ENCODE results near the gene ST8SIA5. TPM values are rescaled to one million over a fixed set of nuclear protein-coding genes. Genes with fewer than 3 reads are reported as not detected.
A peak's percentile ranks its signal among the peaks of the same experiment; 100 is the strongest.
"Not testable (repeated sequence)": the region's sequence is repeated elsewhere in the genome, so short reads cannot be mapped to it uniquely, and the experiment has no call there.

ST8SIA5 gene, protein sequence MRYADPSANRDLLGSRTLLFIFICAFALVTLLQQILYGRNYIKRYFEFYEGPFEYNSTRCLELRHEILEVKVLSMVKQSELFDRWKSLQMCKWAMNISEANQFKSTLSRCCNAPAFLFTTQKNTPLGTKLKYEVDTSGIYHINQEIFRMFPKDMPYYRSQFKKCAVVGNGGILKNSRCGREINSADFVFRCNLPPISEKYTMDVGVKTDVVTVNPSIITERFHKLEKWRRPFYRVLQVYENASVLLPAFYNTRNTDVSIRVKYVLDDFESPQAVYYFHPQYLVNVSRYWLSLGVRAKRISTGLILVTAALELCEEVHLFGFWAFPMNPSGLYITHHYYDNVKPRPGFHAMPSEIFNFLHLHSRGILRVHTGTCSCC
- total RNA-seq, result under 1 TPM in 1 of 2 donors, not detected in 1; 0.14 TPM

DNA sequence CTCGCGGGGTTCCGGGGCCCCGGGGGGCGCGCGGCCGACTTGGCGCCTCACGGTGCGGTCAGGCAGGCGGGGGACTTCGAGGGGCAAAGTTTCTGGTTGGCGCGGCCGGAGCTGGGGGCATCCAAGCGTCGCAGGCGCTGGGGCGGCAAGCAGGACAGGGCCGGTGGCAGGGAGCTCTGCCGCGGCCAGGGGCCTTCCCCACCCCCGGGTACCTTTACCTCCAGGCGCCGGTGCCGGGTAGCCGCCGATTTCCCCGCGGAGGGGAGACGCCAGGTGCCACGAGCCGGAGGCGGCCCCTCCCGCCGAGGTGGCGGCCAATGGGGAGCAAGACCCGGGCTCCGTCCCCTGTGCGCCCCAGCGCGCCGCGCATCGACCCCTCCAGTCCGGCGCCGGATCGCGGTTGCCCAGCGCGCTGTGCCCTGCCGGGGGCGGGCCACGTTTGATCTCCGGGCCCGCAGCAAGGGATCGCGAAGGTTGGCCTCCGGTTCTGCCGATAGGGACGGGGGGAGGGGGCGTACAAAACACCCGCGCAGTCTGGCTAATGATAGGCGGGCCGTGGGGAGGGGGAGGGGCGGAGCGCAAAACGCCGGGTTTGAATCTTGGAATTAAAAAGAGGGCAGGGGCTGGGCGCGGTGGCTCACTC, at the start of gene ST8SIA5:
ST8SIA5 (minus strand) TSS at position 495 of the 643 bp plus-strand sequence. CDS start 545 bp downstream, outside the sequence.
- TF ChIP-seq, protein P1, sequence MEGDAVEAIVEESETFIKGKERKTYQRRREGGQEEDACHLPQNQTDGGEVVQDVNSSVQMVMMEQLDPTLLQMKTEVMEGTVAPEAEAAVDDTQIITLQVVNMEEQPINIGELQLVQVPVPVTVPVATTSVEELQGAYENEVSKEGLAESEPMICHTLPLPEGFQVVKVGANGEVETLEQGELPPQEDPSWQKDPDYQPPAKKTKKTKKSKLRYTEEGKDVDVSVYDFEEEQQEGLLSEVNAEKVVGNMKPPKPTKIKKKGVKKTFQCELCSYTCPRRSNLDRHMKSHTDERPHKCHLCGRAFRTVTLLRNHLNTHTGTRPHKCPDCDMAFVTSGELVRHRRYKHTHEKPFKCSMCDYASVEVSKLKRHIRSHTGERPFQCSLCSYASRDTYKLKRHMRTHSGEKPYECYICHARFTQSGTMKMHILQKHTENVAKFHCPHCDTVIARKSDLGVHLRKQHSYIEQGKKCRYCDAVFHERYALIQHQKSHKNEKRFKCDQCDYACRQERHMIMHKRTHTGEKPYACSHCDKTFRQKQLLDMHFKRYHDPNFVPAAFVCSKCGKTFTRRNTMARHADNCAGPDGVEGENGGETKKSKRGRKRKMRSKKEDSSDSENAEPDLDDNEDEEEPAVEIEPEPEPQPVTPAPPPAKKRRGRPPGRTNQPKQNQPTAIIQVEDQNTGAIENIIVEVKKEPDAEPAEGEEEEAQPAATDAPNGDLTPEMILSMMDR (IDR thresholded peaks at IDR 0.05), result no peak
- H3K9me3 ChIP-seq, result no peaks in the 10 kb centered on the region
- peaks cover 10 to 27% of the 10 kb centered on the region in 2 donors for H3K4me1 ChIP-seq (ENCODE audit: control insufficient read depth in 1 of 2, low read depth in 2 of 2)
- H3K4me3 ChIP-seq, result peak within 1 kb of the TSS; percentile 62
- DNase-seq (ENCODE audit: low spot score), result no peak
- ATAC-seq (ENCODE audit: insufficient number of reproducible peaks, low FRiP score, low read depth), result no peak
- no peak within 1 kb of the TSS for H3K27ac ChIP-seq
- H3K36me3 ChIP-seq, result no peaks in the 10 kb centered on the region
- H3K27me3 ChIP-seq (replicated peaks; ENCODE audit: insufficient read depth), result no peaks in the 10 kb centered on the region

DNA sequence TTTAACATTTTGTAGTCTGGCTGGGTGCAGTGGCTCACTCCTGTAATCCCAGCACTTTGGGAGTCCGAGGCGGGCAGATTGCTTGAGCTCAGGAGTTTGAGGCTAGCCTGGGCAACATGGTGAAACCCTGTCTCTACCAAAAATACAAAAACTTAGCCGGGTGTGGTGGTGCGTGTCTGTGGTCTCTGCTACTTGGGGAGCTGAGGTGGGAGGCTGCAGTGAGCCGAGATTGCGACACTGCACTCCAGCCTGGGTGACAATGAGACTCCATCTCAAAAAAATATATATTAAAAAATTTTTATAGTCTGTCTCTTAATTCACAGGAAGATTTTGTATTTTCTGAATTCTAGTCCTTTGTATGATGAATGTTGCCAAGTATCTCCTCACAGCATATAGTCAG, 39.1 kb upstream of the ST8SIA5 start:
- H3K4me1 ChIP-seq (ENCODE audit: control insufficient read depth in 1 of 2, low read depth in 2 of 2); H3K27me3 ChIP-seq (replicated peaks; ENCODE audit: insufficient read depth); H3K9me3 ChIP-seq; H3K27ac ChIP-seq; H3K36me3 ChIP-seq; H3K4me3 ChIP-seq; ATAC-seq (ENCODE audit: insufficient number of reproducible peaks, low FRiP score, low read depth); DNase-seq (ENCODE audit: low spot score): not testable (repeated sequence)

DNA sequence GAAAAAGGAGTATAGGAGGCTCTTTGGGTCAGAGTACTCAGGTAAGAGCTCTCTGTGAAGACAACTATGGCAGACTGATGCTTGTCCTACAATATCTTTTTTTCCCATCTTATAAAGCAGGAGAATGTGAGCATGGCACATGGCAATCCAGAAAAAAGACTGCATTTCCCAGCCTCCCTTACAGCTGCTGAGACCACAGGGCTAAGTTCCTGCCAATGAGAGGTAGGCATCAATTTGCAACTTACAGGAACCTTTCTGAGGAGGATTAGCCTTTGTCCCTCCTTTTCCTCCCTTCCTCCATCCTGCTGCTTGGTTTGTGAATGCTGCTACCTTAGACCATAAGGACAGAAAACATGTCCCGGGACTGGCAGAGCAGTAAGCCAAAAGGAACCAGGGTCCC, 37.8 kb upstream of the ST8SIA5 start:
- H3K9me3 ChIP-seq, result no peaks in the 10 kb centered on the region
- H3K4me1 ChIP-seq (ENCODE audit: control insufficient read depth in 1 of 2, low read depth in 2 of 2), result no peaks in the 10 kb centered on the region
- H3K4me3 ChIP-seq, result no peak overlapping the region
- ATAC-seq (ENCODE audit: insufficient number of reproducible peaks, low FRiP score, low read depth), result no peak
- H3K27ac ChIP-seq, result no peak overlapping the region
- H3K36me3 ChIP-seq, result no peaks in the 10 kb centered on the region
- DNase-seq (ENCODE audit: low spot score), result no peak
- no peaks in the 10 kb centered on the region for H3K27me3 ChIP-seq (replicated peaks; ENCODE audit: insufficient read depth)
- TF ChIP-seq, protein P1 (IDR thresholded peaks at IDR 0.05), result no peak

DNA sequence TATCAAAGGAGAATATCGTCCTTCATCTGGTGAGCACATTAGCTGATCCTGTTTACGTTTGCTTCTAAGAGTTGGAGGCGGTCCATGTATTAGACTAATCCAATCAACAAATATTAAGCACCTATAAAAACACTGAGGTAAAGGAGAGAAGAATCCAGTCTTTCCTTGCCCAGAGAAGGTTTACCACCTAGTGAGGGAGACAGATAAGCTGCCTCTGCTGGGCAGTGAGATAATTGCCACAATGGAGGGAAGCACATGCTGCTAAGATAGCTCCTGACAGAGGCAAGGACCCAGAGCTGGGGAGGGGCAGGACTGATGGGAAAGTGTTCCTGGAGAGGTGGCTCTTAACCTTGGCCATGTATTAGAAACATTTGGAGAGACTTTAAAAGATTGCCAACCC, 36.7 kb upstream of the ST8SIA5 start:
- H3K27ac ChIP-seq, result no peak overlapping the region
- H3K4me3 ChIP-seq, result no peak overlapping the region
- no peaks in the 10 kb centered on the region for H3K36me3 ChIP-seq
- no peaks in the 10 kb centered on the region for H3K27me3 ChIP-seq (replicated peaks; ENCODE audit: insufficient read depth)
- DNase-seq (ENCODE audit: low spot score), result no peak
- no peaks in the 10 kb centered on the region for H3K9me3 ChIP-seq
- H3K4me1 ChIP-seq (ENCODE audit: control insufficient read depth in 1 of 2, low read depth in 2 of 2), result no peaks in the 10 kb centered on the region
- TF ChIP-seq, protein P1 (IDR thresholded peaks at IDR 0.05), result no peak
- no peak for ATAC-seq (ENCODE audit: insufficient number of reproducible peaks, low FRiP score, low read depth)

DNA sequence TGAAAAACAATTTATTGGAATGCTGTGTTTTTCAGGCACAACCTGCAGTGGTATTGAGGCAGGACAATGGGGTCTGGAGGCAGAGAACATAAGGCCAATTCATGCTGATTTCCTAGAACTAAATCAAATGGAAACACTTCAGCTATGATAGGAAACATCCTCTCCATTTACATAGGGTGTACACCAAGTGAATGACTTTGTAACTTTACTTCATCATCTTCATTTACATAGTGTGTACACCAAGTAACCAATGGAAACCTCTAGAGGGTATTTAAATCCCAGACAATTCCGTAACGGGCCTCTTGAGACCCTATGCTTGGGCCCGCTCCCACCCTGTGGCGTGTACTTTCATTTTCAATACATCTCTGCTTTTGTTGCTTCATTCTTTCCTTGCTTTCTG, 32.2 kb upstream of the ST8SIA5 start:
- Histone ChIP-seq H3K27me3 (replicated peaks; ENCODE audit: insufficient read depth) (no peaks in the 10 kb centered on the region), H3K9me3 (peaks cover 9% of the 10 kb centered on the region), H3K4me3 (no peak overlapping the region), H3K27ac (no peak overlapping the region), H3K4me1 (ENCODE audit: control insufficient read depth in 1 of 2, low read depth in 2 of 2) (no peaks in the 10 kb centered on the region), H3K36me3 (no peaks in the 10 kb centered on the region)
- ATAC-seq (ENCODE audit: insufficient number of reproducible peaks, low FRiP score, low read depth) (no peak), DNase-seq (ENCODE audit: low spot score) (no peak)
- TF ChIP-seq, protein P1 (IDR thresholded peaks at IDR 0.05), result no peak
